A549 (cell line): ENCODE results near the gene SEC16A. TPM values are rescaled to one million over a fixed set of nuclear protein-coding genes. Genes with fewer than 3 reads are reported as not detected.
A peak's percentile ranks its signal among the peaks of the same experiment; 100 is the strongest.

Source experiments
- ATAC-seq, 2 experiments: fragments of 200-7000 bp in 1 of 2; fragments of >200 bp in 1 of 2; cut with Nextera tagmentation in 1 of 2; cut with Tn5 transposase in 1 of 2; 3 replicates each; pipeline versions ENCODE4 v1.8.0 to v1.9.1; 2018 to 2020; ENCODE audit warnings: mild to moderate bottlenecking in 1 of 2, moderate library complexity in 1 of 2
- CTCF ChIA-PET: fragments of 300-600 bp; sonication (Branson Sonifier 250); formaldehyde crosslinking; extraction: SDS; loops from one replicate; lab custom pipeline; 2021; ENCODE audit warnings: antibody characterized with exemption, inconsistent platforms; lab: Yijun Ruan, JAX
- POLR2A ChIA-PET: fragments of 350-600 bp; formaldehyde crosslinking; extraction: SDS; loops from one replicate; lab custom pipeline; 2021; ENCODE audit warnings: antibody characterized with exemption, inconsistent platforms; lab: Yijun Ruan, JAX
- DNase-seq, 2 experiments: peaks; one replicate each; pipeline versions ENCODE4 v3.0.0 to v3.0.0-alpha.2; 2011 to 2016; ENCODE audit warnings: low read depth in 1 of 2, low spot score in 1 of 2
- FAIRE-seq: peaks from 2 replicates; lab custom pipeline; 2011; peaks lifted over from hg19 to GRCh38; lab: Jason Lieb, UNC
- H3K27ac ChIP-seq, 2 experiments: fragments of >200 bp; sonication (Bioruptor Twin); formaldehyde crosslinking; 3 replicates each; pipeline ENCODE4 v1.5.1; 2016 to 2017
- H3K4me1 ChIP-seq: fragments of >200 bp; sonication (Bioruptor Twin); formaldehyde crosslinking; 3 replicates; pipeline ENCODE4 v1.6.1; 2016
- H3K4me2 ChIP-seq: fragments of >200 bp; sonication (Bioruptor Twin); formaldehyde crosslinking; 3 replicates; pipeline ENCODE4 v1.6.1; 2016
- H3K4me3 ChIP-seq: fragments of >200 bp; sonication (Bioruptor Twin); formaldehyde crosslinking; 3 replicates; pipeline ENCODE4 v1.5.1; 2016
- H3K9me3 ChIP-seq: fragments of >200 bp; sonication (Bioruptor Twin); formaldehyde crosslinking; 3 replicates; pipeline ENCODE4 v1.6.1; 2016
- CHD4 ChIP-seq: fragments of 200-600 bp; sonication (generic); IDR thresholded peaks from 2 replicates; pipeline ENCODE4 v1.6.1; 2016; ENCODE audit warnings: antibody characterized with exemption, mild to moderate bottlenecking, borderline replicate concordance
- EHMT2 ChIP-seq: fragments of 200-600 bp; sonication (generic); IDR thresholded peaks from 2 replicates; pipeline ENCODE4 v1.6.1; 2016; ENCODE audit warnings: antibody characterized with exemption, low read depth, mild to moderate bottlenecking, moderate library complexity
- ESRRA ChIP-seq: fragments of 150-350 bp; IDR thresholded peaks from 2 replicates; pipeline ENCODE4 v1.6.1; 2014; ENCODE audit warnings: mild to moderate bottlenecking, low read length, borderline replicate concordance
- FOSB ChIP-seq: fragments of 250-450 bp; sonication (Bioruptor Pico); IDR thresholded peaks from 2 replicates; pipeline ENCODE4 v1.5.0; 2020; ENCODE audit warnings: mild to moderate bottlenecking, moderate library complexity
- FOSL2 ChIP-seq, 2 experiments: fragments of 450-650 bp in 1 of 2; fragments of >200 bp in 1 of 2; sonication (Bioruptor Twin) in 1 of 2; formaldehyde crosslinking; IDR thresholded peaks; 2 replicates each; pipeline versions ENCODE4 v1.5.0 to v1.6.1; 2016 to 2020; ENCODE audit warnings: mild to moderate bottlenecking in 1 of 2, moderate library complexity in 1 of 2
- GATA3 ChIP-seq: IDR thresholded peaks from 2 replicates; pipeline ENCODE4 v1.6.1; 2012; ENCODE audit warnings: borderline replicate concordance
- HEYL ChIP-seq: fragments of 250-450 bp; sonication (Bioruptor Pico); IDR thresholded peaks from 2 replicates; pipeline ENCODE4 v1.8.0; 2021; ENCODE audit warnings: mild to moderate bottlenecking, moderate library complexity
- HOXB13 ChIP-seq: fragments of 250-450 bp; sonication (Bioruptor Pico); IDR thresholded peaks from 2 replicates; pipeline ENCODE4 v1.5.0; 2020; ENCODE audit warnings: low read depth, mild to moderate bottlenecking, moderate library complexity
- HOXB5 ChIP-seq: fragments of 250-450 bp; sonication (Bioruptor Pico); IDR thresholded peaks from 2 replicates; pipeline ENCODE4 v1.5.0; 2020; ENCODE audit warnings: mild to moderate bottlenecking, moderate library complexity
- JUN ChIP-seq, 2 experiments: fragments of >200 bp; sonication (Bioruptor Twin); formaldehyde crosslinking; IDR thresholded peaks; 2 replicates in 1 of 2; 3 replicates in 1 of 2; pipeline ENCODE4 v1.6.1; 2016 to 2017
- KDM1A ChIP-seq: fragments of 200-600 bp; sonication (generic); IDR thresholded peaks from 2 replicates; pipeline ENCODE4 v1.6.1; 2016; ENCODE audit warnings: low read depth, mild to moderate bottlenecking
- NFE2L2 ChIP-seq: fragments of 150-350 bp; conservative IDR thresholded peaks from 2 replicates; pipeline ENCODE4 v1.6.1; 2014; ENCODE audit warnings: low read length
- PHF8 ChIP-seq: fragments of 200-600 bp; sonication (generic); IDR thresholded peaks from 2 replicates; pipeline ENCODE4 v1.6.1; 2016; ENCODE audit warnings: low read depth, mild to moderate bottlenecking, antibody characterized with exemption, moderate library complexity, borderline replicate concordance
- RCOR1 ChIP-seq: fragments of 150-350 bp; IDR thresholded peaks from 2 replicates; pipeline ENCODE4 v1.6.1; 2014; ENCODE audit warnings: antibody characterized with exemption, low read length, low read depth
- RFX5 ChIP-seq: fragments of 450-650 bp; IDR thresholded peaks from 2 replicates; pipeline ENCODE4 v1.7.1; 2014; ENCODE audit warnings: antibody characterized with exemption, mild to moderate bottlenecking, moderate library complexity
- RNF2 ChIP-seq: fragments of 200-600 bp; sonication (generic); IDR thresholded peaks from 2 replicates; pipeline ENCODE4 v1.6.1; 2016; ENCODE audit warnings: low read depth, mild to moderate bottlenecking, antibody characterized with exemption, moderate library complexity, borderline replicate concordance
- SMC3 ChIP-seq: fragments of >200 bp; sonication (Bioruptor Twin); formaldehyde crosslinking; IDR thresholded peaks from 3 replicates; pipeline ENCODE4 v1.6.1; 2018; ENCODE audit warnings: inconsistent platforms
- ZNF302 ChIP-seq: fragments of 250-450 bp; sonication (Bioruptor Pico); IDR thresholded peaks from 2 replicates; pipeline ENCODE4 v1.9.0; 2021; ENCODE audit warnings: inconsistent platforms, mild to moderate bottlenecking, moderate library complexity
- WGBS: methylation state at CpG from one replicate; pipeline ENCODE4 v1.1.6; 2017; ENCODE audit errors: missing lambda C conversion rate; 5-methylcytosine and 5-hydroxymethylcytosine counted together
- polyA plus RNA-seq, 4 experiments: library from polyadenylated mRNA; depleted of rRNA in 3 of 4; stranded (reverse); fragments of >200 nt; fragmentation: RNase III in 1 of 4; extraction: RNeasy Plus Mini Kit Qiagen cat#74134 plus additional on column Dnase treatment in 1 of 4; gene quantifications; 2 replicates in 3 of 4; 3 replicates in 1 of 4; pipeline ENCODE4 v1.2.3, GENCODE V29; 2011 to 2017
- TF ChIP-seq, protein P1 (sequence below): fragments of 150-350 bp; IDR thresholded peaks from 2 replicates; pipeline ENCODE4 v1.6.1; 2014; ENCODE audit warnings: low read depth, mild to moderate bottlenecking, low read length
- TF ChIP-seq, protein P2 (sequence below): fragments of >200 bp; sonication (Bioruptor Twin); formaldehyde crosslinking; IDR thresholded peaks from 3 replicates; pipeline ENCODE4 v1.5.1; 2016
- TF ChIP-seq, protein P3 (sequence below): fragments of 200-600 bp; sonication (generic); IDR thresholded peaks from 2 replicates; pipeline ENCODE4 v1.6.1; 2016; ENCODE audit warnings: antibody characterized with exemption, mild to moderate bottlenecking, moderate library complexity
- TF ChIP-seq, protein P4 (sequence below): fragments of >200 bp; sonication (Bioruptor Twin); formaldehyde crosslinking; IDR thresholded peaks from 3 replicates; pipeline ENCODE4 v1.6.1; 2016

The SEC16A gene
- polyA plus RNA-seq, 2 of the 4 experiments (the other 2 are of a cell fraction), result 24.2 to 38.0 TPM

DNA sequence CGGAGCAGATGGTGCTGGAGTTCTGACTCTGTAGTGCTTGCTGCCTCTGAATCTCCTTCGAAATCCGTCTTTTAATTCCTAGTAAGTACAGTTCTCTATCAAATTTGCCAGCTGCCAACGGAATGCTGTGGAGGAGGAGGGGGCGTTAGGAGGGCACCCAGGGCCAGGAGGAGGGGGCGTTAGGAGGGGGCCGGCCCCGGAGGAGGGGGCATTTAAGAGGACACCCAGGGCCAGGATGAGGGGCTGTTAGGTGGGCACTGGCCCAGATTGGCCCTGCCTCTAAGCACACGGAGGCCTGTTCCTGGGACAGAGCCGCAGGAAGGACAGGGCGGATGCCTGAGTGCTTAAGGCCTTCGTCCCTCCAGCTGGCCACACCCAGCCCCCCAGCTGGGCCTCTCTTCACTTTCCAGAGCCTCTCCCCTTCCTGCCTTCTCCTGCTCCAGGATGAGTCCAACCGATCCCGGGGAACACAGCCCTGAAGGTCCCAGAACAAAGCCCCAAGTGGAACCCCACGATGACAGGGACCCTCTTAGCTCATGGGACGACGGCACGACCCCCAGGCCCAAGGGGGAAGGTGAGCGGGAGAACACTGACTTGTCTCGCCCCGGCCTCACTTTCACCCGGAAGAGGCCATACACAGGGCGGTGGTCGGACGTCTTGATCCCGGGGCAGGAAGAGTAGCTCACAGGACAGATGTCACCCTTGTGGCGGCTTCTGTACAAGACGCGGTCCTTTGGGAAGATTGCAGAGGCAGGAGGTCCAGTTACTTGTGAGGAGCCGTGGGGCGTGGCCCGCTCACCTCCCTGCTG lies 53.0 kb downstream of the SEC16A start:
- Histone ChIP-seq H3K9me3 (no peaks in the 10 kb centered on the region), H3K4me2 (no peak overlapping the region), H3K4me1 (no peaks in the 10 kb centered on the region), H3K27ac (no peak overlapping the region), H3K4me3 (no peak overlapping the region)
- ChIA-PET CTCF (interaction anchor here (1.0 to 1.8 kb wide), 5 partner anchors 9 to 202 kb away, joined by 3 to 6 read pairs (median 4); no protein-coding TSS in a partner anchor), POLR2A (no interaction called here)
- no peak for FAIRE-seq
- TF ChIP-seq HOXB5 (no peak), HOXB13 (no peak), RNF2 (no peak), SMC3 (no peak), CHD4 (no peak)
- TF ChIP-seq, protein P1, sequence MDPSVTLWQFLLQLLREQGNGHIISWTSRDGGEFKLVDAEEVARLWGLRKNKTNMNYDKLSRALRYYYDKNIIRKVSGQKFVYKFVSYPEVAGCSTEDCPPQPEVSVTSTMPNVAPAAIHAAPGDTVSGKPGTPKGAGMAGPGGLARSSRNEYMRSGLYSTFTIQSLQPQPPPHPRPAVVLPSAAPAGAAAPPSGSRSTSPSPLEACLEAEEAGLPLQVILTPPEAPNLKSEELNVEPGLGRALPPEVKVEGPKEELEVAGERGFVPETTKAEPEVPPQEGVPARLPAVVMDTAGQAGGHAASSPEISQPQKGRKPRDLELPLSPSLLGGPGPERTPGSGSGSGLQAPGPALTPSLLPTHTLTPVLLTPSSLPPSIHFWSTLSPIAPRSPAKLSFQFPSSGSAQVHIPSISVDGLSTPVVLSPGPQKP, result no peak
- 84% methylated on average over 30 of the region's 32 CpGs for WGBS
- ATAC-seq, result peak; percentile 37 to 55; a peak in 5 of 6 replicates
- peak in 1 of 2 experiments; percentile 32 for DNase-seq

DNA sequence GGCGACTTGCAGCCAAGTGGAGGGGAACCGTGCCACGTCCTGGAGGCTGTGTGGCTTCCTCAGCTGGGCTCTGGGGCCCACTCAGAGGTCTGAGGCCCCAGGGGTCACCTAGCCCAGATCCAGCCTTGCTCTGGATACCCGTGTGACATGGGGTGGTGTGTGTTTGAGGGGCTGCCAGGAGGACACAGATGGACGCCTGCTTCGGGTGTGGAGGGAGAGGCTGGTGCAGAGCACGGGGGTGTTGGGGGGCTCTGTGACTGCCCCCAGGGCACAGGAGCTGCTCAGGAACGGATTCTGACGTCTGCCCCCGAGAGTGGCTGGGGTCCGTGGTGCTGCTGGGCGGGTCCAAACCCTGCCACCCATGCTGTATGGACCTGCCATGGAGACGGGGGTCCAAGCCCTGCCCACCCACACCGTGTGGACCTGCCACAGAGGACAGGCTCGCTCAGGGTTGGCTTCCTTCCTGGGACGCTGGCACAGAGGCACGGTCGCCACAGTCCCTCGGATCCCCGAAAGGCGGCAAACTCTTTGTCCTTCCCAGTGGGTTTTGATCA lies 53.7 kb downstream of the SEC16A start:
- ATAC-seq, result no peak; a peak in 1 of 6 replicates
- Histone ChIP-seq H3K27ac (no peak overlapping the region), H3K4me2 (no peak overlapping the region), H3K9me3 (no peaks in the 10 kb centered on the region), H3K4me1 (no peaks in the 10 kb centered on the region), H3K4me3 (no peak overlapping the region)
- ChIA-PET POLR2A (no interaction called here), CTCF (interaction anchor here (1.0 to 1.8 kb wide), 4 partner anchors 9 to 202 kb away, joined by 3 to 6 read pairs (median 5); no protein-coding TSS in a partner anchor)
- DNase-seq, result no peak
- TF ChIP-seq NFE2L2 (no peak), RFX5 (no peak), RCOR1 (no peak), FOSB (no peak), ZNF302 (CRISPR knock-in tag) (no peak), GATA3 (no peak), RNF2 (no peak), KDM1A (no peak), ESRRA (no peak), HEYL (no peak), HOXB13 (no peak), PHF8 (no peak), EHMT2 (no peak), FOSL2 (IDR thresholded peaks at IDR 0.05) (no peak), FOSL2 (CRISPR knock-in tag; IDR thresholded peaks at IDR 0.05) (no peak), JUN (IDR thresholded peaks at IDR 0.05) (no peak)
- TF ChIP-seq, protein P2, sequence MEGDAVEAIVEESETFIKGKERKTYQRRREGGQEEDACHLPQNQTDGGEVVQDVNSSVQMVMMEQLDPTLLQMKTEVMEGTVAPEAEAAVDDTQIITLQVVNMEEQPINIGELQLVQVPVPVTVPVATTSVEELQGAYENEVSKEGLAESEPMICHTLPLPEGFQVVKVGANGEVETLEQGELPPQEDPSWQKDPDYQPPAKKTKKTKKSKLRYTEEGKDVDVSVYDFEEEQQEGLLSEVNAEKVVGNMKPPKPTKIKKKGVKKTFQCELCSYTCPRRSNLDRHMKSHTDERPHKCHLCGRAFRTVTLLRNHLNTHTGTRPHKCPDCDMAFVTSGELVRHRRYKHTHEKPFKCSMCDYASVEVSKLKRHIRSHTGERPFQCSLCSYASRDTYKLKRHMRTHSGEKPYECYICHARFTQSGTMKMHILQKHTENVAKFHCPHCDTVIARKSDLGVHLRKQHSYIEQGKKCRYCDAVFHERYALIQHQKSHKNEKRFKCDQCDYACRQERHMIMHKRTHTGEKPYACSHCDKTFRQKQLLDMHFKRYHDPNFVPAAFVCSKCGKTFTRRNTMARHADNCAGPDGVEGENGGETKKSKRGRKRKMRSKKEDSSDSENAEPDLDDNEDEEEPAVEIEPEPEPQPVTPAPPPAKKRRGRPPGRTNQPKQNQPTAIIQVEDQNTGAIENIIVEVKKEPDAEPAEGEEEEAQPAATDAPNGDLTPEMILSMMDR, result no peak
- TF ChIP-seq, protein P3, sequence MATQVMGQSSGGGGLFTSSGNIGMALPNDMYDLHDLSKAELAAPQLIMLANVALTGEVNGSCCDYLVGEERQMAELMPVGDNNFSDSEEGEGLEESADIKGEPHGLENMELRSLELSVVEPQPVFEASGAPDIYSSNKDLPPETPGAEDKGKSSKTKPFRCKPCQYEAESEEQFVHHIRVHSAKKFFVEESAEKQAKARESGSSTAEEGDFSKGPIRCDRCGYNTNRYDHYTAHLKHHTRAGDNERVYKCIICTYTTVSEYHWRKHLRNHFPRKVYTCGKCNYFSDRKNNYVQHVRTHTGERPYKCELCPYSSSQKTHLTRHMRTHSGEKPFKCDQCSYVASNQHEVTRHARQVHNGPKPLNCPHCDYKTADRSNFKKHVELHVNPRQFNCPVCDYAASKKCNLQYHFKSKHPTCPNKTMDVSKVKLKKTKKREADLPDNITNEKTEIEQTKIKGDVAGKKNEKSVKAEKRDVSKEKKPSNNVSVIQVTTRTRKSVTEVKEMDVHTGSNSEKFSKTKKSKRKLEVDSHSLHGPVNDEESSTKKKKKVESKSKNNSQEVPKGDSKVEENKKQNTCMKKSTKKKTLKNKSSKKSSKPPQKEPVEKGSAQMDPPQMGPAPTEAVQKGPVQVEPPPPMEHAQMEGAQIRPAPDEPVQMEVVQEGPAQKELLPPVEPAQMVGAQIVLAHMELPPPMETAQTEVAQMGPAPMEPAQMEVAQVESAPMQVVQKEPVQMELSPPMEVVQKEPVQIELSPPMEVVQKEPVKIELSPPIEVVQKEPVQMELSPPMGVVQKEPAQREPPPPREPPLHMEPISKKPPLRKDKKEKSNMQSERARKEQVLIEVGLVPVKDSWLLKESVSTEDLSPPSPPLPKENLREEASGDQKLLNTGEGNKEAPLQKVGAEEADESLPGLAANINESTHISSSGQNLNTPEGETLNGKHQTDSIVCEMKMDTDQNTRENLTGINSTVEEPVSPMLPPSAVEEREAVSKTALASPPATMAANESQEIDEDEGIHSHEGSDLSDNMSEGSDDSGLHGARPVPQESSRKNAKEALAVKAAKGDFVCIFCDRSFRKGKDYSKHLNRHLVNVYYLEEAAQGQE, result no peak
- TF ChIP-seq, protein P1, result no peak
- TF ChIP-seq, protein P4, sequence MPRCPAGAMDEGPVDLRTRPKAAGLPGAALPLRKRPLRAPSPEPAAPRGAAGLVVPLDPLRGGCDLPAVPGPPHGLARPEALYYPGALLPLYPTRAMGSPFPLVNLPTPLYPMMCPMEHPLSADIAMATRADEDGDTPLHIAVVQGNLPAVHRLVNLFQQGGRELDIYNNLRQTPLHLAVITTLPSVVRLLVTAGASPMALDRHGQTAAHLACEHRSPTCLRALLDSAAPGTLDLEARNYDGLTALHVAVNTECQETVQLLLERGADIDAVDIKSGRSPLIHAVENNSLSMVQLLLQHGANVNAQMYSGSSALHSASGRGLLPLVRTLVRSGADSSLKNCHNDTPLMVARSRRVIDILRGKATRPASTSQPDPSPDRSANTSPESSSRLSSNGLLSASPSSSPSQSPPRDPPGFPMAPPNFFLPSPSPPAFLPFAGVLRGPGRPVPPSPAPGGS, result no peak
- FAIRE-seq, result no peak
- 93% methylated on average over 14 of the region's 21 CpGs for WGBS
